ENCODE measurements around the gene TOMM34.

Gene TOMM34

GRCh38 chr20:44960103-44960852 lies at the start of gene TOMM34:
TOMM34 (minus strand) TSS chr20:44960397; CDS start chr20:44960333, 64 bp downstream.
- peak; percentile 87 for FAIRE-seq

GRCh38 chr20:45008521-45009049 lies 48.4 kb upstream of the TOMM34 start:
- no peak for FAIRE-seq

GRCh38 chr20:44997668-44998067 lies 37.5 kb upstream of the TOMM34 start:
- FAIRE-seq: no peak

GRCh38 chr20:44997171-44997570 lies 37.0 kb upstream of the TOMM34 start:
- FAIRE-seq: no peak

- no peak for FAIRE-seq
These were observed 33.1 kb upstream of the TOMM34 start for GRCh38 chr20:44993343-44993742.

GRCh38 chr20:44990957-44991356 lies 30.8 kb upstream of the TOMM34 start:
- no peak for FAIRE-seq

- no peak for FAIRE-seq
These were observed 30.2 kb upstream of the TOMM34 start for GRCh38 chr20:44990425-44990824.

- no peak for FAIRE-seq
These were observed 28.5 kb upstream of the TOMM34 start for GRCh38 chr20:44988631-44989171.

- no peak for FAIRE-seq
These were observed 23.0 kb upstream of the TOMM34 start for GRCh38 chr20:44983093-44983674.

- FAIRE-seq: no peak
These were observed 21.7 kb upstream of the TOMM34 start for GRCh38 chr20:44981736-44982406.

GRCh38 chr20:44979090-44979621 lies 19.0 kb upstream of the TOMM34 start:
- no peak for FAIRE-seq

- no peak for FAIRE-seq
These were observed 16.5 kb upstream of the TOMM34 start for GRCh38 chr20:44976698-44977097.

GRCh38 chr20:44973053-44973452 lies 12.9 kb upstream of the TOMM34 start:
- FAIRE-seq: no peak

- no peak for FAIRE-seq
These were observed 10.1 kb upstream of the TOMM34 start for GRCh38 chr20:44970243-44970757.

- FAIRE-seq: no peak
These were observed 9.2 kb upstream of the TOMM34 start for GRCh38 chr20:44969300-44969894.

- no peak for FAIRE-seq
These were observed 7.1 kb upstream of the TOMM34 start for GRCh38 chr20:44967207-44967807.

- peak; percentile 23 for FAIRE-seq
These were observed 6.1 kb upstream of the TOMM34 start, which contains the start of gene STK4 for GRCh38 chr20:44966030-44966961. STK4 (plus strand) TSS chr20:44966512; CDS start chr20:44966569, 57 bp downstream.

- no peak for FAIRE-seq
These were observed 5.4 kb upstream of the TOMM34 start for GRCh38 chr20:44965651-44966029.

GRCh38 chr20:44963325-44964215 lies 3.4 kb upstream of the TOMM34 start:
- no peak for FAIRE-seq

- no peak for FAIRE-seq
These were observed 2.3 kb upstream of the TOMM34 start for GRCh38 chr20:44962483-44962882.
